NCI-H187 (cell line): ENCODE measurements around the gene CELF4.
"Not testable (repeated sequence)": the region's sequence is repeated elsewhere in the genome, so short reads cannot be mapped to it uniquely, and the experiment has no call there.

Experiments used
- DNase-seq, 2 experiments: peaks; one replicate each; lab custom pipeline; 2025; lab: John Stamatoyannopoulos, UW

The CELF4 gene

DNA sequence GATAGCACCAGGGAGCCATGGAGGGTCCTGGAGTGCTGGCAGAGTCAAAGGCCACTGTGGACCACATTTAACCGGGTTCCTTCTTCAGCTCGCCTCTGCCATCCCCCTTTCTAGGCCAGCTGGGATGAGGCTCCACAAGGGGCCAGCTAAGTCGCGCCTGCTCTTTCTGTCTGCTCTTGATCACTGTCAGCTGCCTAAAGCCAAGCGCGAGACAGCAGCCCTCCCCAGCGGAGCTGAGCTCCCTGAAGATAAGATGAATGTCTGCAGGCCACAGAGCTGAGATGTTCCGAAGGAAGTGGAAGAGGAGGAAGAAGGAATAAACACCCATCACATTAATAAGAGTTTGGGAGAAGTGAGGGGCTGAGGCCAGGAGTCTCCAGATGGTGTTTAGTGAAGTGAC is 99.6 kb downstream of the CELF4 start:
- no peak for DNase-seq

DNA sequence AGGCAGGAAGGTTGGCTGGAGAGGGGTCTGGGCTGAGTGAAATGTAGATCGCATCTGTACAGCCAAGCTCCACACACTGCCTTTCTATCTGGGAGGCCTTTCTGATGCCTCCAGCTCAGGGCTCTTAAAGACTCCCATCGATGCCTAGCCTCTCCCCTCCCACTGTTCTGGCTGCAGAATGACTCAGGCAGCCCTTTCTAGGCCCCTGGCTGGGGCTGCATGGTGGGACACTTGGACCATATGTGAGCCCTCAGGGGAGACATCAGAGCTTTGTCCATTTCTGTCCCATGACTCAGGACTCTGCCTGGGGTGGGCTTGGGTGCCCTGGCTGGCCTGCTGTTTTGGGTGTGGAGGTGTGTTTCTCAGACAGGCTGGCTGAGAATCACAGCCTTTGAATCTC is 101.3 kb downstream of the CELF4 start:
- DNase-seq, result no peak

DNA sequence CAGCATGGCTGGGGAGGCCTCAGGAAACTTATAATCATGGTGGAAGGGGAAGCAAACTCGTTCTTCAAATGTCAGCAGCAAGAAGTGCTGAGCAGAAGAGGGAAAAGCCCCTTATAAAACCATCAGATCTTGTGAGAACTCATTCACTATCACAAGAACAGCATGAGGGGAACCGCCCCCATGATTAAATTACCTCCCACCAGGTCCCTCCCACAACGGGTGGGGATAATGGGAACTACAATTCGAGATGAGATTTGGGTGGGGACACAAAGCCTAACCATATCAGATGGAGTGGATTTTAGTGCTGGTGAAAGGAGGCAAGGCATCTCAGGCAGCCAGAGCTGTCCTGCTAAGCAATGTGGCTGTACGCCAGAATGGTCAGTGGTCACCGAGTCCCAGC is 104.3 kb downstream of the CELF4 start:
- not testable (repeated sequence) for DNase-seq

- DNase-seq, result no peak
These were observed 105.0 kb downstream of the CELF4 start for GRCh38 chr18:37460604-37461003.

- DNase-seq, result no peak
These were observed 106.9 kb downstream of the CELF4 start for GRCh38 chr18:37458697-37459096.

GRCh38 chr18:37457753-37458152 is 107.8 kb downstream of the CELF4 start:
- DNase-seq, result no peak

DNA sequence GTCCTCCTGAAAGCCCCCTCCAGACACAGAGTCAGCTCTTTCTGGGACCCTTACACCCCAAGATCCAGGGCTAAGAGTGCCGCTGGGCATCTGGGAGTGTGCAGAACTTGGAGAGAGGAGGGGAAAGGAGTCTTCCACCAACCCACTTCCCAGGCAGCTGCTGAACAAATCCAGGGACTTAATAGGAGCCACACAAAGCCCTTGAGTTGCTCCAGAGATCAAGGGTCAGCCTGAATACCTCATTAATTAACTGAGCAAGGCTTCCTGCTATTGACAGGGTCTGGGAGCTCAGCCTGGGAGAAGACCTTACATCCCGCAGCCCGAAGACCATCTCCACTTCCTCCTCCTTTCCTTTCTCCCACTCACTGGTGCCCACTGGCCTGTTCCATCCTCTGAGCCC is 108.3 kb downstream of the CELF4 start:
- DNase-seq, result no peak

- DNase-seq, result no peak
These were observed 108.7 kb downstream of the CELF4 start for GRCh38 chr18:37456873-37457272.

GRCh38 chr18:37456395-37456794 is 109.2 kb downstream of the CELF4 start:
- no peak for DNase-seq

- DNase-seq, result no peak
These were observed 111.8 kb downstream of the CELF4 start for GRCh38 chr18:37453752-37454151.

GRCh38 chr18:37452682-37453385 is 112.8 kb downstream of the CELF4 start:
- DNase-seq, result no peak

DNA sequence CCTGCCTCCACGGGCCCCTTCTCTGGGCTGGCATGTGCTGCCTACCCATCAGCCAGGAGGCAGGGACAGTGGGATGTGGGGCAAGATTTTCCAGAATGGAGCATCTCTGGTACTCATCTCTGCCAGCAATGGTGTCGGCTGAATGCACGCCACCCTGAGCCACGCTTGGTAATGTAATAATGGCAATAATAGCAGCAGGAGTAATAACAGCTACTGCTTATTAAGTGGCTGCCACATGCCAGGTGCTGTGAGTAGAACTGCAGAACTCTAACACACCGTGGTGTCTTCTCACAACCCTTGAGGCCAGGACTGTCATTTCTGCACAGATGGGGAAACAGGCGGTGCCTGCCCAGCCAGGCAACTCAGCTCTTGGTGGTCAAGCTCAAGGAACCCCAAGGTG is 113.6 kb downstream of the CELF4 start:
- no peak for DNase-seq

- DNase-seq, result no peak
These were observed 114.3 kb downstream of the CELF4 start for GRCh38 chr18:37451239-37451825.

GRCh38 chr18:37450434-37451132 is 115.0 kb downstream of the CELF4 start:
- DNase-seq, result no peak

GRCh38 chr18:37449618-37450017 is 116.0 kb downstream of the CELF4 start:
- DNase-seq, result no peak

DNA sequence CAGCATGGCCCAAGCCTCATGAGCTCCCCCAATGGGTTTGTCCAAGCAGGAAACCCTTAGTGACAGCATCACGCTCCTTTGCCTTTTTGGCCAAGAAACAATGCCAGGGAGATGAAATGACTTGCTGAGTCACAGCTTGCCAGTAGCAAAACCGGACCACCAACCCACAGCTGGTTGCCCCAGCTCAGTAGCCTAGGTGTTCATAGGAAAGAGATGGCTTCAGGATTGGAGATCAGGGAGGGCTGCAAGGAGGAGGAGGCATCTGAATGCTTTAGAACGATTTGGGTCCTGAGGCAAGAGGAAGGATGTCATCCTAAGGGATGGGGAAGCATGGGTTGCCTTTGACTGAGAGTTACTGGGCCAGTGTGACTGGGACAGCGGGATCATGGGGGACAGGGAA is 116.7 kb downstream of the CELF4 start:
- DNase-seq, result no peak

DNA sequence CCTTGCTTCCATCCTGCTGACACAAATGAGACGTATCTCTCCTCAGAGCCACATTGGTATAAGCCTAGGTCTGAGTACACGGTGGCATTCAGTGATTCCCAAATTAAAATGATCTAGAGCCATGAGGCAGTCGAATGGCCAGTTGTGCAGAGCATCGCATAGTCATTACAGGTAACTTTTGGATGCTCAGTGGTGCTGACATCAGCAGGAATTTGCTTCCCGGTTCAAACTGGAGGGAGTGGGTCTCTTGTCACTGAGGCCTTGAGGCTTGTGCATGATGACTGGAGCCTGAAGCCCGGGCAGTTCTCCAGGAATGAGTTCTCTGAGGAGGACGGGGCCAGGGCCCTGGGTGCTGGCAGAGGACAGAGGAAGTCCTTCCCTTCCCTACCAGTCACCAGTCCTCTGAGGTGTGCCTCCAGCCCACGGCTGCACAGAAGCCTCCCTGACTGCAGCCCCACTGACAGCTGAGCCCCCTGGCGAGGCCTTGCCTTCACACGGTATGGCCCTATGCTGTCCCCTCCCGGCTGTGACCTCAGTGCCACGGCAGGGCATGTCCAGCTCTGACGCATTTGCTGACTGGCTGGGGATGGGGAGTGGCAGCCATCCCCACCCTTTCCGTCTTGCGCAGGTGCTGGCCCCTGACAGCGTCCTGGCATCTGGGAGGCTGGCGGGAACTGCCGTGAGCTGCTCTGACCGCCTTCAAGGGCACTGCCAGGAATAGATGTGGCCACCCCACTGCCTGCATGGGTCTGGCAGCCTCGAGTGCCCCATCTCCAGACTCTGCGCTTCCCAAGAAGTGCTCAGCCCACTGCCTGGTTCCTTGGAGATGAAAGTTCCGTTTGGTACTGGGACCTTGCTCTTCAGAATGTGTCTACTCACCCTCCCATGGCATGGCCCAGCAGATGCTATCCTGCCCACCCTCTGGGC is 117.4 kb downstream of the CELF4 start:
- no peak for DNase-seq

GRCh38 chr18:37445836-37446235 is 119.8 kb downstream of the CELF4 start:
- no peak for DNase-seq

DNA sequence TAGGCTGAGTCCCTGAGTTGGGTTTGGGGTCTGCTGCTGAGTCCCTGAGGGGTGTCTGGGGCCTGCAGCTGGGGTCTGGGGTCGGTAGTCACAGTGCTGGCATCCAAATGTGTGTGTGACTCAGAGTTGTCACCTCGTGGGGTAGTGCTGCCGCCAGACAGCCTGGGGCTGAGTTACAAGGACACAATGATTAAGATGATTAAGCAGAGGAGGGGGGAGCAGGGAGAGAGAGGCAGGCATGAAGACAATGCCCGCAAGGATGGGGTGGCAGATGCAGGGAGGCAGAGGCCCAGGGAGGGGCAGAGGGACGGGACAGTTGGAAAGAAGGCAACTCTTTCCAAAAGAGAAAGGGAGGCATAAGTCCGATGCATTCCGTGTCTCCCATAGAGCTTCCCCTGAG is 120.2 kb downstream of the CELF4 start:
- no peak for DNase-seq

GRCh38 chr18:37443325-37444055 is 122.1 kb downstream of the CELF4 start:
- no peak for DNase-seq

DNA sequence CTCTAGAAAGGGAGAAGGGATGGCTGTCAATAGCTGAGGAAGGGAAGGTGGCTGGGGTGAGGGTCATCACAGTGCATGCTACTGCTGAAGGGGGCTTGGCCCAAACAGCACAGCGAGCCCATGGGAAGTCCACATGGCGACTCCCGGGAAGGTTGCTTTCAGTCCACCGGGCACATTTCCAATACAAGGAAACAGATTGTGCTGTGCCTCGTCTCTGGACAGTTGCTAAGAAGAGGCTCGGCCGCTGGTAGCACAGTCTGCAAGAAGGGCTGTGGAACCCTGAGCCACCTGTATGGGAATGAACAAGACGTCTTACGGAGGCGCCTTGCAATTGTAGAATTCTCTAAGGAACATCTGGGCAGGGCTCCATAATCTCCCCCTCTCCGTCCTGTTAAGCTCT is 123.1 kb downstream of the CELF4 start:
- DNase-seq, result no peak

- DNase-seq, result no peak
These were observed 123.8 kb downstream of the CELF4 start for GRCh38 chr18:37441821-37442220.
